K562 (cell line): Measurements from ENCODE around the gene SLA2. TPM values are rescaled to one million over a fixed set of nuclear protein-coding genes. Genes with fewer than 3 reads are reported as not detected.

Experiments used
- ARID2 ChIP-seq: fragments of 450-650 bp; IDR thresholded peaks from 2 replicates; pipeline ENCODE4 v1.6.1; 2017; ENCODE audit warnings: antibody characterized with exemption, mild to moderate bottlenecking
- CEBPB ChIP-seq: fragments of 450-650 bp; IDR thresholded peaks from 2 replicates; pipeline ENCODE4 v1.6.1; 2016; ENCODE audit warnings: missing genetic modification characterization, missing compliant biosample characterization
- CHD4 ChIP-seq: fragments of 200-600 bp; sonication (generic); IDR thresholded peaks from 3 replicates; pipeline ENCODE4 v1.6.1; 2012; ENCODE audit warnings: low read depth, mild to moderate bottlenecking, mixed read lengths, low read length, inconsistent platforms; ENCODE audit not compliant: insufficient read depth, insufficient replicate concordance, poor library complexity, severe bottlenecking
- E2F5 ChIP-seq: sonication (generic); formaldehyde crosslinking; IDR thresholded peaks from 2 replicates; pipeline ENCODE4 v1.8.0; 2022; ENCODE audit warnings: mild to moderate bottlenecking, missing genetic modification reagents
- ERF ChIP-seq: fragments of 450-650 bp; formaldehyde crosslinking; IDR thresholded peaks from 2 replicates; pipeline ENCODE4 v1.4.0; 2020; ENCODE audit warnings: mild to moderate bottlenecking, mixed read lengths
- FIP1L1 ChIP-seq: fragments of 200-400 bp; formaldehyde crosslinking; IDR thresholded peaks from 2 replicates; pipeline ENCODE4 v1.6.1; 2018; ENCODE audit warnings: mild to moderate bottlenecking, low read depth, low read length; ENCODE audit not compliant: poor library complexity, severe bottlenecking
- FOXA1 ChIP-seq: fragments of 450-650 bp; IDR thresholded peaks from 2 replicates; pipeline ENCODE4 v1.6.1; 2016; ENCODE audit warnings: mild to moderate bottlenecking, borderline replicate concordance
- HMG20A ChIP-seq: fragments of 450-650 bp; formaldehyde crosslinking; conservative IDR thresholded peaks from 2 replicates; pipeline ENCODE4 v1.4.0; 2020; ENCODE audit warnings: mild to moderate bottlenecking, mixed read lengths
- HOMEZ ChIP-seq: fragments of 250-450 bp; sonication (Bioruptor Pico); IDR thresholded peaks from 2 replicates; pipeline ENCODE4 v1.4.0; 2020; ENCODE audit warnings: mild to moderate bottlenecking, moderate library complexity
- KAT2B ChIP-seq: IDR thresholded peaks from one replicate; pipeline ENCODE4 v1.6.1; 2012; ENCODE audit warnings: low read depth, mild to moderate bottlenecking, control low read depth, inconsistent platforms, low read length, moderate library complexity
- MAZ ChIP-seq, 2 experiments: fragments of 450-650 bp in 1 of 2; sonication (generic) in 1 of 2; formaldehyde crosslinking; IDR thresholded peaks in 1 of 2; conservative IDR thresholded peaks in 1 of 2; 2 replicates each; pipeline versions ENCODE4 v1.4.0 to v1.5.0; 2020; ENCODE audit warnings: mild to moderate bottlenecking in 1 of 2, missing genetic modification reagents in 1 of 2
- MLLT1 ChIP-seq, 2 experiments: fragments of 450-650 bp; IDR thresholded peaks; 2 replicates each; pipeline ENCODE4 v1.6.1; 2016
- PHF21A ChIP-seq: fragments of 450-650 bp; IDR thresholded peaks from 2 replicates; pipeline ENCODE4 v1.6.1; 2017; ENCODE audit warnings: low read depth, borderline replicate concordance
- RBM14 ChIP-seq: fragments of 200-400 bp; formaldehyde crosslinking; IDR thresholded peaks from 2 replicates; pipeline ENCODE4 v1.6.1; 2018; ENCODE audit warnings: low read depth, mild to moderate bottlenecking, low read length, moderate library complexity, borderline replicate concordance; ENCODE audit not compliant: insufficient read depth
- RNF2 ChIP-seq: sonication (generic); IDR thresholded peaks from 2 replicates; pipeline ENCODE4 v1.6.1; 2016
- SMARCA4 ChIP-seq: fragments of 450-650 bp; IDR thresholded peaks from 2 replicates; pipeline ENCODE4 v1.6.1; 2016
- TAL1 ChIP-seq: fragments of 450-650 bp; IDR thresholded peaks from 2 replicates; pipeline ENCODE4 v1.6.1; 2016; ENCODE audit warnings: mild to moderate bottlenecking
- TBP ChIP-seq: optimal IDR thresholded peaks from 2 replicates; pipeline ENCODE3; 2011; ENCODE audit warnings: low read depth, low read length, improper control_type of control experiment
- ZBTB26 ChIP-seq: fragments of 450-650 bp; formaldehyde crosslinking; IDR thresholded peaks from 2 replicates; pipeline ENCODE4 v1.4.0; 2022; ENCODE audit warnings: missing genetic modification characterization
- ZNF143 ChIP-seq: sonication (generic); formaldehyde crosslinking; IDR thresholded peaks from 2 replicates; pipeline ENCODE4 v1.9.0; 2022; ENCODE audit warnings: mild to moderate bottlenecking, missing genetic modification reagents
- ZNF280A ChIP-seq: fragments of 450-650 bp; IDR thresholded peaks from 2 replicates; pipeline ENCODE4 v1.6.1; 2018; ENCODE audit warnings: mild to moderate bottlenecking, low read depth; ENCODE audit not compliant: partially characterized antibody
- polyA plus RNA-seq, 8 experiments: library from polyadenylated mRNA; depleted of rRNA in 4 of 8; stranded (reverse) in 5 of 8; unstranded in 3 of 8; fragments of >200 nt; fragmentation: Nextera tagmentation in 2 of 8; fragmentation: Illumina TruSeq in 1 of 8; extraction: Ambion mirVana in 2 of 8; extraction: Trizol in 1 of 8; gene quantifications; 2 replicates each; pipeline versions ENCODE4 v1.2.1 to v1.2.3, GENCODE V29; 2011 to 2014; ENCODE audit warnings: inconsistent platforms in 1 of 8, missing spikeins in 1 of 8
- total RNA-seq, 7 experiments: library from RNA; depleted of rRNA in 6 of 7; stranded (reverse); fragments of >200 nt in 6 of 7; fragmentation: Illumina TruSeq in 2 of 7; extraction: Trizol in 2 of 7; gene quantifications; 2 replicates each; pipeline versions ENCODE4 v1.2.1 to v1.2.3, GENCODE V29; 2011 to 2021; ENCODE audit warnings: low replicate concordance in 1 of 7

SLA2 gene
- total and polyA plus RNA-seq, 9 of the 15 experiments (the other 6 are each of a cell fraction or from before 2014, with no cell fraction given) = 0.07 TPM; not detected in 7

GRCh38 chr20:36574366-36575135 lies 71.4 kb downstream of the SLA2 start (continued):
- 0 out of 2 replicates have a peak, but pooled peaks have one; percentile 47 for TF ChIP-seq E2F5 (CRISPR knock-in tag)
- peak; percentile 76; the same call in 1 of the 2 replicates for TF ChIP-seq PHF21A
- TF ChIP-seq FOXA1 = no peak
- no peak for TF ChIP-seq ERF (CRISPR knock-in tag)
- TF ChIP-seq KAT2B = no peak
- TF ChIP-seq CEBPB (tag) = no peak
- no peak for TF ChIP-seq ARID2
- no peak for TF ChIP-seq HMG20A (CRISPR knock-in tag)
- no peak for TF ChIP-seq ZNF143 (CRISPR knock-in tag)
- TF ChIP-seq MLLT1 (IDR thresholded peaks at IDR 0.05) = peak in 1 of 2 experiments; percentile 54; a peak in 1 of 4 replicates
- TF ChIP-seq MAZ (CRISPR knock-in tag; conservative IDR thresholded peaks at IDR 0.05 in 1 of 2, IDR thresholded peaks at IDR 0.05 in 1 of 2) = 0 out of 4 replicates have a peak, but pooled peaks of 1 of the 2 experiments have one; percentile 20
- TF ChIP-seq ZNF280A = no peak
- 0 out of 2 replicates have a peak, but pooled peaks have one; percentile 47 for TF ChIP-seq RBM14
- no peak for TF ChIP-seq HOMEZ (CRISPR knock-in tag)
- peak; percentile 30 for TF ChIP-seq CHD4
- TF ChIP-seq TAL1 = no peak
- TF ChIP-seq SMARCA4 = 0 out of 2 replicates have a peak, but pooled peaks have one; percentile 15
- peak; percentile 77 for TF ChIP-seq RNF2
- no peak for TF ChIP-seq ZBTB26 (CRISPR knock-in tag)
- TF ChIP-seq FIP1L1 = peak; percentile 56
- peak; percentile 38 for TF ChIP-seq TBP
